HG02759 (cell line): ENCODE results near the gene ROBO1.
"Not testable (repeated sequence)": the region's sequence is repeated elsewhere in the genome, so short reads cannot be mapped to it uniquely, and the experiment has no call there.

Source experiments
- ATAC-seq: cut with Tn5 transposase; IDR thresholded peaks from one replicate; pipeline ENCODE4 v1.9.1; 2021; ENCODE audit warnings: mild to moderate bottlenecking, moderate library complexity; ENCODE audit not compliant: unreplicated experiment

The ROBO1 gene

DNA sequence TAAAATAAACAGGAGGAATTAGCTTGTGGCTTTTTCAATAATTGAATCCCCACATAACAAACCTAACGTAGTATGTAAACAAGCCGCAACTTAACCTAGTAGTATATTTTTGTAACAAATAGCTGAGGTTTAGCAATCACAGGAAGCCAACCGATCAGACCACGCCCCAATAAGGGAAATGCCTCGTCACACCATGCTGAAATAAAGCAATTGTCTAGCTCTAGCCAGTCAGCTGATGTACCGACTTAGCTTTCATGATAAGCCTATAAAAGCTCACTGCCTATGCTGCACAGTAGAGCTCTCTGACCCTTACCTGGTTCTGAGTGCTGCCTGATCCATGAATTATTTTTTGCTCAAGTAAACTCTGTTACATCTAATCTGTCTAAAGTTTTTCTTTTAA is 208.9 kb downstream of the ROBO1 start:
- ATAC-seq: no peak

DNA sequence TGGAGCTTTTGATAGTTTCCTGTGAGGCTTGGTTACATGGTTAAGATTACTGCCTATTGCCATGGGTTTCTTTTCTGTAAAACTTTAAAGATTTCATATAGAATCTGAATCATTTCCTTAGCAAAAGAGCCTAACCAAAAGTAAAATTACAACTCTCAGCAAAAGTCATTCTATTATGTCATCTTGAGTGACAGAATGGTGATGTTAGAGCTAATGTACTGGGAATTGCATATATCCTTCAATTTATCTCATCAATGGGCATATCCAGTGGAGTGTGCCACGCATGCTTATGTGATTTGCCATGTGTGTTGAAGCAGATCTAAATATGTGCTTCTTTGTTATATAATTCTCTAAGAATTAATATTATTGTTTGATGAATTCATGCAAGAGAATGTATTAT is 212.1 kb downstream of the ROBO1 start:
- no peak for ATAC-seq

DNA sequence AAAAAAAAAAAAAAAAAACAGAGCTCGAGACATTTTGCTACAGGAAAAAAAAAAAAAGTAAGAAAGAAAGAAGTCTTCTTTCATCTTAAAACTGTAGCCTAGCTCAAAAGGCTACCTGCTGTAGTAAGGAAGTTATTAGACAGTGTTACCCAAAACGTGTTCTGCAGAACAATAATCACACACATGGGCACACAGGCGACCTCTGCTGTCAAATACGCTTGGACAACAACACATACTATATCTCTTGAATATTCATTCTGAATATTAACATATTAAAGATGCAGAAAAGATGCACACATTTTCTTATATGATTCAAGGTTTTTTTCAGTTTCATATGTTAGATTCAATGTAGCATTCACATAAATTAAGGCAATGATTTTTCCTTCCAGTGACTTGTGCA is 215.8 kb downstream of the ROBO1 start:
- no peak for ATAC-seq

DNA sequence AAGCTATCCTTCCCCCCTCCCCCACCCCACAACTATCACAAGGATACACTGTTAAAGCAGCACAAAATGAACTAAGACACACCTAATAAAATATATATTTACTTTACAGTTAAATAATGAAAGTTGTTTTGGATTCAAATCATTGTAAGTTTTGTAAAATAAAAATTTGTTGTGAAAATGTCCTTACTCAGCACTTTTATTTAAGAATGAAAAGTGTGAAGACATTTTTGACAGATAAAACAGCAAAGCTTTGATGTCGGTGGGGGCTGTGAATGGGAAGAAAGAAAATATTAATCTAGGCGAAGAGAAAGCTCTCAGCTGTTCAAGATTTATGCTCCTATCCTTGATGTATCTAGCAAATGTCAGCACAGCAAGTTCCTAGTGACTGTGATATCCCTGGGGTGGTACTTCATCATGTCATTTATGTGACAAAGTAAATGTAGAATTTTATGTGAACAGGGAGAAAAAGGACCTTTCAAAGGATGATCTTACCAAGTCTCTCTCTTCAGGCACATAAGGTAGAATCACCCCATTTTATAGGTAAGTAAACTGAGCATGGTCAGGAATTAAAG is 216.4 kb downstream of the ROBO1 start:
- no peak for ATAC-seq

DNA sequence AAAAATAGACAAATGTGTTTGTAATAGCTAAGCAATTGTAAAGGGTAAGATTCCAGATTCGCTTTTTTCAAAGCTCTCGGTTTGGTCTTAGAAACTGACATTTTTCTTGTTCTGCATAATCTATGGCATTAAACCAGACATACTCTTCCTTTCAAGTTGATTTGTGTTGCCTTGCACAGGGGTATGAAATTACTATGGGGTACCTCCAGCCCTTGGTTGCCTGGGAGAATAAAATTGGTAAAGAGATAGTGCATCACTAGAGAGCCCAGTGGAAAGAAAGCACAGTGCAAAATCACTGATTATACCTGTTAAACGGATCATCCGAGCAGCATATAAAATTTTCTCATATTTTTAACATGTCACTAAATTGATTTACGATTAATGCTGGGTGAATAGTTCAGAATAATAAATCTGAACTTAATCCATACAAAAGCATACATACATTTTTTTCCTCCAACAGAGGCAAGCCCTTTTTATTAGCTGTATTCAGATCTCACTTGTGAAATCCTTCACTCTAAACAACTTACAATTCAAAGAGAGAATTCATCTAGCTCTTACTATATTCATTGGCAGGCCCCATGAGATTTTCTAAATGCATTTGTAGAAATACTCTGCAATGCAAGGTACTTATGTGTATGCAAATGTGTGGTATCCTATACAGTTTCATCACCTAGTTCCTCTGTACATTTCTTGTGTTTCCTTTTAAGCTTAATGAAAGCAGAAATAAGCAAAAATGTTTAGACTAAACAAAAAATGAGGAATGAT is 224.4 kb downstream of the ROBO1 start:
- no peak for ATAC-seq

DNA sequence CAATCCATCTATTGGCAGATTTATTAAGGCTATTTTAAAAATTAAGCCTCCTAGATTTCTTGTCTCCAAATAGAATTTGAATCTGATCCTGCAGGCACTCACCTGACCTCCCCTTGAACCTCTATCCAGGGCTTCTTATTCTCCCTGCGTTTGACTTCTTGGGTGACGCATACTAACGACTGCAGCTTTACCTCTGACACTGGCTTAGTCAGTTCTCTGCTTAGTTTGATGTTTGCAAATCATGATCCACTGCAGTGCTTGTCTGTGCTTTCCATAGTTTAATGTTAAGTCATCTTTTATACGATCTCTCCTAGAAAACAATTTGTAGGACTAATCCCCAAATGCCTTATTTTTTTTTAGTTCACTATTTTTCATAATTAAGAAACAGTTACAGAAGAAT is 233.1 kb downstream of the ROBO1 start:
- no peak for ATAC-seq

DNA sequence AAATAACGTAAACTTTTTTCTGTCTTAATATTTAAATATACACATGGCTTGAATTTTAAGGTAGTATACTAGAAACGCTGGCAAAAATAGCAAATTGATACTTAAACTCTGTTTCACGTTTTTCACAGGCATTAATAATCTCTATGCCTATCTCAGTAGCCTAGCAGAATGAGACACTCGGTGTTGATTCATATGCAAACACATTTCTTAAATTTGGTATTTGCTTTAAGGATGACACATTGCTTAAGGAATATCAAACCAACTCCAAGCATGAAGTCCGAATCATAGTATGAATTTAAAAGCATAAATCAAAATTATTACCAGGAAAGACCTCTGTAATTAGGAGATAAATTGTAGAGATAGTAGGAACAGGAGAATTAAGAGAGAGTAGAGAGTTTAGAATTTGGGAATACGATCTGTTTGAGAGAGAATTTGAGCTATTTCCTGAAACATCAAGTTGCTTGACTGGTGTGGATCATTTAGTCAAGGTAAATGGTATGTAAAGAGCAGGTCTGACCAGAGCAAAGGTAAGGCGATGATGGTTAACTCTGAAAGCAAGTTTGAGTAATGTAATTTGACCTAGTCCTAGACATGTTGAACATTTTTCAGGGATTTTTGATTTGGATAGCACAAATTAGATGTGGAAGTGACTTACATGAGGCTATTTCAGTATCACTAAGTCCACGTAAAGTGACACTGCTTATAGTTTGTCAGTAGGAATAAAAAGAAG is 236.1 kb downstream of the ROBO1 start:
- no peak for ATAC-seq

DNA sequence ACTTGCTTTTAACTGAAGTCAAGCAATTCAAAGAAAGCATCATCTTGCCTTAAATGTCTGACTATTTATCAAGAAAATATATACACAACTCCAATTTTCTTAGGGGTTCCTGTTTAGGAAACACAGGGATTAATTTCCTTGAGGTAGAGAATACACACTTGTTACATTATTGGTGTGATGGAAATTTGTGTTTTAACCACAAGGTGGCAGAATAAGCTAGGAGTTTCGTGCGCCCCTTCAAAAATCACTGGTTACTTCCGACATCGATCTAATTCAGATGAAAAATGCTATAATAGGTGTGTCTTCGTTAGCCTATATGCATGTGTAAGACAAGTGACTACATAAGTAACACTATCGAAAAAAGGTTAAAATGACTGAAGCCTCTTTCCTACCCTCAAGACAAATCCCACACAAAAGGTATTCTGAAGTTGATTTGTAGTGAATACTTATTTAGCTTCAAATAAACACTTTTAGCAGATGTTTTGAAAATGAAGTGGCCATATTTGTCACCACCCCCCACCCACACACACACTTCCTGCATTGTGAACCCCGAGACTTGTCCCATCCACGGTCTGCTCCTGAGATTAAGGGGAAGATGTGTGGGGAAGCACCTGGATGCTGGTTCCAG is 246.5 kb downstream of the ROBO1 start:
- peak; percentile 85 for ATAC-seq

DNA sequence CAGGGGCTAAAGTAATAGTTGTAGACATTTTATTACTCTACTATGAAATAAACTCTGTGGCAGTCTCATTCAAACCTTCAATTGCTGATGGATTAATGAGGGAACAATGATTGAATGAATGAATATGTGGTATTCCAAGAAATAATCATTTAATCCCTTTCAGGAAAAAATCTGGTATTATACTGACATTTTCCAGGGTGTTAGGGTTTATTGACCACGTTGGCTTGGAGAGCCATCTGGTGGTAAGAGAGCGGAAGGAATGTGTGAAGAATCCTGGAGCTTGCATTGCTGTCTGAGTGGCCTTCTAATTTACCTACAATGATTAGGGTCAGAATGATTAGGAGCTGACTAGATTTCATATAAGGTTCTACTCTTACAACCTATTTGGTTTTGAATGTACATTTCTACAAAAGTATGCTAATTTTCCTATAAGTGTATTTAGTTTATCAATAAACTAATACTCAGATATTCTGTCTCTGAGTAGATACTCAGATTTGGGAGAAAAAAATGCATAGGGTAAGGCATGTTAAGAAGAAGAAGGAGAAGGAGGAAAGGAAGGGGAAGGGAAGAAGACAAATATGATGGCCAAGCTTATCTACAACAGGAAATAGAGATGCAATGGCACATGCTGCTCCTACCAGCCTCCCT is 249.9 kb downstream of the ROBO1 start:
- no peak for ATAC-seq

DNA sequence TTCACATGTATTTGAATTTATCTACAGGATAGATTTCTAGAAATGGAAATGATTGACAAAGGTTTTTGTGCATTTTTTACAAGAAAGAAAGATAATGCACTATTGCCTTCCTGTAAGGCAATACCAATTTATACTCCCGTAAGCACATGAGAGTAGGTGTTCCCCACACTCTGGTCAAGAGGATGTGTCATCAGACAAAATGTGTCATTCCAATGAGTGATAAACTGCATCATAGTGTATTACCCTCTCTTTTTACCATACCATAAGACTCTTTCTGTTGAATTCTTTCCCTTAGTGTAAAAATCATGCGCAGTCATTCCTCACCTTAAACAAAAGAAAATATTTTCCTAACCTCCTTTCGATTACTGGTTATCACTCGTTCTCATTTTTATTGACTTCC is 251.0 kb downstream of the ROBO1 start:
- ATAC-seq: no peak

DNA sequence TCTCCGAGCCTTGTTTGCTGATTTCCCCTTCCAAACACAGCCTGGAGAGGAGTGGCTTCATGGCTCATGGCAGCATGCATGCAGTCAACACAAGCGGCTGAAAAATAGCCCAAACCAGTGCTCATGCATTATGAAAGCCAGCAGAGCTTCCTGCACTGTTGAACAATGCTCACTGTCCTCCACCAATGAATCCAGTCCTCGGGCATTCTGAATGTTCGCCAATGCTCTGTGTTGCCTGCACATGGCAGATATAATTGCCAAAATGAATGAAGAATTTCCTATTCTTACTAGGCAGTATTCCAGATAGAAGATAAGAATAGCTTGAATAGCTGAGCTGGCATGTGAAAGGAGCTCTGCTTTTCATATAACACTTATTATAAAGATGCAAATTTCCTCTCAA is 252.7 kb downstream of the ROBO1 start:
- no peak for ATAC-seq

DNA sequence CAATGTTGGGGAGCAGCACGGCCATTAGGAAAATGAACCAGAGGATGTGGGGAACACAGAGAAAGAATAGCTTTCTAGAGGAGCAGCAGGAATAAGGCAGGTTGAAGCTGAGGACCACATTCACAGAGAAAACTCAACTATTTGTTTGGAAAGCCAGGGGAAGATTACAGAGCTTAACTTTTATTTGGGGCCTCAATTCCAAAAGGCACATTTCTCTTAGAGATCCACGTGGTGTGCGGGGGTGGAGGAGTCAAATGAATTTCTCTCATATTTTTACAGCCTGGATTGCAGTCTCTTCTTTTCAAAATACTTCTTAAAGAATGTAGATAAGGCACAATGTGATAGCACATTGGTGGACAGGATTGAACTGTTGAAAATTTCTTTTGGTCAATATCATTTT is 253.7 kb downstream of the ROBO1 start:
- no peak for ATAC-seq

DNA sequence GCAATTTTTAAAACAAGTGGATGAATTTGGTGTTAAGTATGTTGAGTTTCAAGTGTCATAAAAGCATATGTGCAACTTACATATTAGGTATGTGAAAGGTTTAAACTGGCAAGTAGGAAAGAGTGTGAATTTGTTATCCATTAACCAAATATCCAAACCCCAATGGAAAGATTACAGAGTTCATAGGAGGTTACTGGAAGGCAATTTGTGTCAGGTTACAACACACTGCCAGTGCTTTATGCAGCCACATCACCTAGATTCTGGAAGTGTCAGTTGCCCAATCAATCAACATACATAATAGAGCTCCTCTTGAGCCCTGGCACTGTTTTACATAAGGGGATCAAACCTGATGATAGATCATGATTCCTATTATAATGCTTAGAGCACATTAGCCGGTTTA is 261.0 kb downstream of the ROBO1 start:
- no peak for ATAC-seq

DNA sequence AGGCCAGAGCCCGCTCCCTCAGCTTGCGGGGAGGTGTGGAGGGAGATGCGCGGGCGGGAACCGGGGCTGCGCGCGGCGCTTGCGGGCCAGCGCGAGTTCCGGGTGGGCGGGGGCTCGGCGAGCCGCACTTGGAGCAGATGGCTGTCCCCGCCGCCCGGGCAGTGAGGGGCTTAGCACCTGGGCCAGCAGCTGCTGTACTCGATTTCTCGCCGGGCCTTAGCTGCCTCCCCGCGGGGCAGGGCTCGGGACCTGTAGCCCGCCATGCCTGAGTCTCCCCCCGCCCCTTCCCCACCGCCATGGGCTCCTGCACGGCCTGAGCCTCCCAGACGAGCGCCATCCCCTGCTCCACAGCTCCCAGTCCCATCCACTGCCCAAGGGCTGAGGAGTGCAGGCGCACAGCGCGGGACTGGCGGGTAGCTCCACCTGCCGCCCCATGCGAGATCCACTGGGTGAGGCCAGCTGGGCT is 265.5 kb downstream of the ROBO1 start:
- not testable (repeated sequence) for ATAC-seq

DNA sequence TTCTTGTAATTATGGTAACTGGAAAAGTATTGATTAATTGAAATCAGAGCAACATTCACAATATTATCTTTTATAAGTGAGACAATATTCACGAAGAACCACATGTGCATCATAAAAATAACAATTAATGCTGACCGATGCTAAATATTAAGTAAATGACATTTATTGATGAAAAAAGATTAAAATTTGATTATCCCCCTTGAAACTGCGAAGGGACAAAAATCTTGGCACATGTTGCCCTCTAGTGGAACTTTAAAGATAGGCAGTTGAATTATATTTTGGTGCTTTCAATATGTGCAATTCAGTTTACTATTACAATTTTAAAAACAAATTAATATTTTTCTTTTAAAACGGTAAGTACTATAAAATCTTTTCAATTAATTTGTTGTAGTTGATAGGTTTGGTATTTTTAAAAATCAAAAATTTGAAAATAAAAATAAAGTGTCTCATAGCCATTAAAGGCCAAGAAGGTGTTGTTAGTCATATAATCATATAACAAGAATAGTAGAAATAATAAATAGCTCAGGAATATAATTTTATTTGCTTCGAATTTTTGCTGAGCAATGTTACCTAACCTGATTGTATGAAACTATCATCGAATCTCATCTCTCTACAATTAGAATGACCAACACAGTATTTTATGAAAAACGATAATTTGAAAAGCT is 270.2 kb downstream of the ROBO1 start:
- ATAC-seq: no peak

DNA sequence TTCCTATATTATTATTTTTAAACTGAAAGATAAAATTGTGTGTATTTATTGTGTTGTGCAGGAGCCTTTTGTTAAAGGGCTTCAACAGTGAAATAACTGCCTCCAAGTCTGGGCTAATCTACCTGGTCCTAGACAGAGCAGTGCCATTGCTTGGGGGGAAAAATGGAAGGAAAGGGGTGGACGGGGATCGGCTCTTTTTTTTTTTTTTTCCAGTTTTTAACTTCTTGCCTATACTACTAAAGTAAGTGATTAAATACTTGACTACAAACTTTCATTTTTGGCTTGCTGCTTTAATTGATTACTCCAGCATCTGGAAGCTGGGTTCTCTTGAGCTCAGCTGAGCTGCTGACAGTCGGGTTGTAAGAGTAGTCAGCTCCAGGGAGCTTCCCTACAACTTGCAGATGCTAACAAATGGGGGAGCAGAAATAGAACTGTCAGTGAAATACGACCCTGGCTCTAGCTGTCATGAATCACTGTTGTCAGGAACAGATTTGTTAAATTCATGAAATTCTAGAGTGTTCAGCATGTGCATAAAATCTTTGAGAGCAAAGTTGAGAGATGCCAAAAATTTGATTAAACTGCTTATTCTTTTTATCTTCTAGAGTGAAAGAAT is 276.7 kb downstream of the ROBO1 start:
- no peak for ATAC-seq

DNA sequence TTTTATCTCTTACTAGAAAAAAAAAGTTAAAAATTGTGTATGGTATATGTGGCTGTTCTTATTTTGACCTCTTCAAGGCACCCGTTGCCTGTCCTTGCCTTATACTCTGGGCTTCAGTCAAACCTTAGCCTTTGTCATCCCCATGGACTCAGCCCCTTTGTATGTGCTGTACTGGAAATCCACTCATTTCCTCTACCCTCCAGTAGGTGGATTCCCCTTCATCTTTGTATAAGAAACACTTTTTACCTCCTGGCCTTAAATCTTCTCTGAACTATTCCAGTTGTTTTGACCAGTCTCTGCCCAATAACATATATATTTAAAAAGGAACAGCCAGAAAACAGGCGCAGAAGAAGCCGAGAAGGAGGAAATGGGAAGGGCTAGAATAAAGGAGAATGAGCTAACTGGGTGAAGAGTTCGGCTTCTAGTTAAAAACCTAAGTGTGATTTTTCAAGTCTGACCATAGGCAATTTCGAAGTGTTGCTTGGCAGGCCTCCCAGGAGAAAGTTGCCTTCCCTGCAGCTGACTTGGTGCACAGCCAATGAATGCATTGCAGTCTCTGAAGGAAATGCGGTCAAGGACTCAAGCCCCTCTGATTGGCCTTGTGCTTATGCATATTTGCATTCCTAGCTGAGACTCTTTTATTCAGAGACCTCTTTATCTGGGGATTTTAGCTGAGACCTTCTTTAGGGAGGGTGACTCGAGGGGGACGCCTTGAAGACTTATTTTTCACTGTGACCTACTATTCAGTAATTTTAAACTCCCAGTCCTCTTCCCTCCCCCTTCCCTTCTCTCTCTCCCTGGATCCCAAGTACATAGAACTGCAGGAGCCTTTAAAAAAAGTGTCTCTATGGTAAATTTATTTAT is 277.4 kb downstream of the ROBO1 start:
- no peak for ATAC-seq

DNA sequence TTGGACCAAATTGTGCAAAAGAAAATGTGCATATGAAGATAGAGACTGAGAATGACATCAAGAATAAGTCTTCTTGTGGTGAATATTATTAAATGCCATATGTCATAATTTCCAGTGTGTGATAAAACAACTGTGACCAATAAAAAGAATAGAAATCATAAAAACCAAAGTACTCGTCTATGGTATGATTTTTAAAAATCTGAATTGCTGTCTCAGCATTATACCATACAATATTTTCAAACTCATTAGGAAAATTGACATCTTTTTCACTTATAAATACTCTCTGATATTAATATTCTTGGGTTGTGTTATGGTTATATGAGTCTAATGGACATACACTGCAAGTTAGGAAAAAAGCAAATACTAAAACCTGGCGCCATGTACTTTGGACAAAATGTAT is 279.4 kb downstream of the ROBO1 start:
- no peak for ATAC-seq

DNA sequence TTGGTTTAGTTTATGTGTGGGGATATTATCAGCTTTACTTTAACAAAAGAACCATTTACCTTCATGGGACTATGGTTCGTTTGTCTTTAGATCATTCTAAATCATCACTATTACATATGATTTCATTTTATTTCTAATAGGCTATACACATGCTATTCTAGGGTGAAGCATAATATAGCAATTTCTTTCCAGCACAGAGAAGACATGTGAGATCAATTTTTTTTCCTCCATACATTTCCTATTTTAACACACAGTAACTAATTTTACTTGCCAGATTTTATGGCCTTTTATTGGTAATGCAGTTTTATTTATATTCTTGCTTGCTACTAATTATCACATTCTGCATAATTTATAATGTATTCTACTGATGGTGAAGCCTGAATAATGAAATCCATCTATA is 287.1 kb downstream of the ROBO1 start:
- ATAC-seq: no peak
